CD4-positive, alpha-beta T cell treated with Interleukin-6 for 4 hours (primary cell): Measurements from ENCODE around the gene WTAP.
"Not testable (repeated sequence)": the region's sequence is repeated elsewhere in the genome, so short reads cannot be mapped to it uniquely, and the experiment has no call there.

ENCODE experiments used
- DNase-seq: peaks from one replicate; pipeline ENCODE4 v3.0.0-alpha.2; 2020; ENCODE audit warnings: mixed read lengths

The WTAP gene

DNA sequence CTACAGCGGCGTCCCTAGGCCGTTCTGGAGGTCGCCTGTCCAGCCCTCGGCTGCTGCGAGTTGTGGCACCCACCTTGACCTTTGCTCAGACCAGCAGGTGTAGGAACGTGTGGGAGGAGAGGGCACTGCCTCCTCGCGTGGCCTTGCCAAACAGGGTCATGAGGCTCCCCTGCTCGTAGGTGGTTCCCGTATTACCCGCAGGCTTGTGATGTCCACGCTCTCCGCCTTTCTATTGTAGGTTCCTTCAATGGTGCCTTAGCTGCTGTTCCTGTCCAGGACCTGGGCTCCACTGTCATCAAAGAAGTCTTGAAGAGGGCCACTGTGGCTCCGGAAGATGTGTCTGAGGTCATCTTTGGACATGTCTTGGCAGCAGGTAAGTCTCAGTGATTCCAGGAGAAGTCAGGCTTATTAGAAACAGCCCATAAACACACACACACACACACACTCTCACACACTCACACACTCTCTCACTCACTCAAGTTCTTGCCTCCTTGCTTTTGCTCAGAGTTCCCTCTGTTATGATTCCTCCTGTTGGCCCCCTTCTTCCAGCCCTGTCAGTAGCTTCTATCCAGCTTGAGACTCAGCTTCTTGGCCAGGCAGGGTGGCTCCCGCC lies 35.5 kb downstream of the WTAP start:
- peak; percentile 15 for DNase-seq

DNA sequence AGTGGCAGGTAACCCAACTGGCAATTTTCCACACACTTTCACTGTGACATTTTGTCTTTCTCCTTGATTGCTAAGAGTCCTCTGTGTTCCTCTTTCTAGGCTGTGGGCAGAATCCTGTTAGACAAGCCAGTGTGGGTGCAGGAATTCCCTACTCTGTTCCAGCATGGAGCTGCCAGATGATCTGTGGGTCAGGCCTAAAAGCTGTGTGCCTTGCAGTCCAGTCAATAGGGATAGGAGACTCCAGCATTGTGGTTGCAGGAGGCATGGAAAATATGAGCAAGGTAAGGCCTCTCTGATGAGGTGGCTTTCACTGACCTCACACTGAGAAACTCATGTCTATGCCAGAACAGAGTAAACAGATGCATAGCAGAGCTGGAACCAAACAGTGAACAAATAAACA lies 39.6 kb downstream of the WTAP start:
- DNase-seq, result no peak

DNA sequence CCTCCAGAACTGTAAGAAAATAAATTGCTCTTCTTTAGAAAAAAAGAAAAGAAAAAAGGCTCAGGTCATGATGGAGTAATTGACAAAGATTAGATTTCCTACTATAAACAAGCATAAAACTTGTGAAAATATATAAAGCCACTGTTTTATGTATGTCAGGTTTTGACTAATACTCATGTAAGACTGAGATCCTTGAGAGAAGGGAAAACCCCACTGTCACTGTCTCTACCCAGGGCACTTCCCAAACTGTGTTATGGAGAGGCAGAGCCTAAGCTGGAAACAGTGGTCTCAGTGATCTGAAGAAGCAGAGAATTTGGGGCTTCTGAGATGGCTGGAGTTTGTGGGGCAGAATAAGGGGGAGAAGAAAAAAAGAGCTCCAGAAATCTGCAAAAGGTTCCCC lies 42.2 kb downstream of the WTAP start:
- DNase-seq, result no peak

DNA sequence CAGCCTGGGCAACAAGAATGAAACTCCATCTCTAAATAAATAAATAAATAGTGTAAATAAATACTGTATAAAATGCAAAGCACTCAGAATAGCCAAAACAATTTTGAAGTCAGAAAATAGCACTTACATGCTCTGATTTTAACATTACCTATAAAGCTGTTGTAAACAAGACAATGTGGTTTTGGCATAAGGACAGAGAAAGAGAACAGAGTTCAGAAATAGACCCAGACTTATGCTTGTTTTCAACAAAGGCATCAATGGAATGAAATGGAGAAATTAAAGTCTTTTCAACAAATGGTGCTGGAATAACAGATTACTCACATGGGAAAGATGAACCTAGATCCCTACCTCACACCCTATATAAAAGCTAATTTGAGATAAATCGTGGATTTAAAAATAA lies 44.9 kb downstream of the WTAP start:
- DNase-seq, result no peak

DNA sequence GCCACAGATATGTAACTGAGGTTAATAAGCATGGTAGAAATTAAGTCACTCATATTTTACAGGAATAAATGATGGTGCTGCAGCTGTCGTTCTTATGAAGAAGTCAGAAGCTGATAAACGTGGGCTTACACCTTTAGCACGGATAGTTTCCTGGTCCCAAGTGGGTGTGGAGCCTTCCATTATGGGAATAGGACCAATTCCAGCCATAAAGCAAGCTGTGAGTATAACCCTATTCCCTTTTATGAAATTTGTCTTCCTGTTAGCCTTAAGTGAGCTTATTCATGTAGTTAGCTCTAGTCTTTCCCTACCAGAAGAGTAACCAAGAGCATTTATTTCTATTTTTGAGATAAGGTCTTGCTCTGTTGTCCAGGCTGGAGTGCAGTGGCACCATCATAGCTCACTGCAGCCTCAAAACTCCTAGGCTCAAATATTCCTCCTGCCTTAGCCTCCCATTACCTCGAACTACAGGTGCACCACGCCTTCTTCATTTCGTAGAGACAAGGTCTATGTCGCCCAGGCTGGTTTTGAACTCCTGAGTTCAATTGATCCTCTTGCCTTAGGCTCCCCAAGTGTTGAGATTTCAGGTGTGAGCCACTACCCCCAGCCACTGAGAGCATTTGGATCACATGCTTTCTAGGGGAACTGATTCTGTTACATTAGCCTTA lies 50.1 kb downstream of the WTAP start:
- DNase-seq, result no peak

DNA sequence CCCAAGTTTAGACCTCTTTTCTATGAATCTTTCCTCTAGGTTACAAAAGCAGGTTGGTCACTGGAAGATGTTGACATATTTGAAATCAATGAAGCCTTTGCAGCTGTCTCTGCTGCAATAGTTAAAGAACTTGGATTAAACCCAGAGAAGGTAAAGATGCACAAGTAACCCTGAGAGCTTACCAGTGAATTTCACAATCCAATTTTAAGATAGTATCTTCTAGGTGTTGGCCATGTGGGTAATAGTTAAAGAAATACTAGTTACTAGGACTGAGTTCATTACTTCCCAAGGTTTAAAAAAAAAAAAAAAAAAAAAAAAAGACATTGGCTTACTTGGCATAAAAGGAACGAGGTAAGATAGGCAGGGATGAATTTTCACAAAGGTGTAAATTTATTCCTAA lies 50.8 kb downstream of the WTAP start:
- no peak for DNase-seq

DNA sequence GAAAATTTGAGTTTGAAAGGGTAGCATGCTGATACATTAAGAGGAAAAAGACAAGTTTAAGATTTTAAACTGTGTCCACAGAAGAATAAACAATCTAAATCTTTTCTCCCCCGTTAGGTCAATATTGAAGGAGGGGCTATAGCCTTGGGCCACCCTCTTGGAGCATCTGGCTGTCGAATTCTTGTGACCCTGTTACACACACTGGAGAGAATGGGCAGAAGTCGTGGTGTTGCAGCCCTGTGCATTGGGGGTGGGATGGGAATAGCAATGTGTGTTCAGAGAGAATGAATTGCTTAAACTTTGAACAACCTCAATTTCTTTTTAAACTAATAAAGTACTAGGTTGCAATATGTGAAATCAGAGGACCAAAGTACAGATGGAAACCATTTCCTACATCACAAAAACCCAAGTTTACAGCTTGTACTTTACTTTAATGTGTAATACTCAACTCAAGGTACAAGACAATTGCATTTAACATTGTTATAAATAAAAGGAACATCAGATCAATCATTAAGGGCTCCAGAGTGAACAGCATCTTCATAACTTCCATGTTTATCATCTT lies 51.3 kb downstream of the WTAP start:
- no peak for DNase-seq

DNA sequence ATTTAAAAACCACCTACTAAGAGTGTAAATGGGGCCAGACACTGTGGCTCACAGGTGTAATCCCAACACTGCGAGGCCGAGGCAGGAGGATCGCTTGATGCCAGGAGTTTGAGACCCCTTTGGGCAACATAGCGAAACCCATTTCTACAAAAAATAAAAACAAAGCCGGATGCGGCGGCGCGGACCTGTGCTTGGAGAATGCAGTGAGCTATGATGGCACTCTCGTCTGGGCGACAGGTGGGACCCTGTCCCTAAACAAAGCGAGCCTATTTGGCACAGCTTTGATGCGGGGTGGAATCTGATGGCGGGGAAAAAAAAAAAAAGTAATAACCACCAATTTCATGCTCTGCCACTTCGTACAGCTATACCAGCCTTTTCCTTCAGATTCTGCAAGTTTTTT lies 61.0 kb downstream of the WTAP start:
- DNase-seq, result peak; percentile 21

DNA sequence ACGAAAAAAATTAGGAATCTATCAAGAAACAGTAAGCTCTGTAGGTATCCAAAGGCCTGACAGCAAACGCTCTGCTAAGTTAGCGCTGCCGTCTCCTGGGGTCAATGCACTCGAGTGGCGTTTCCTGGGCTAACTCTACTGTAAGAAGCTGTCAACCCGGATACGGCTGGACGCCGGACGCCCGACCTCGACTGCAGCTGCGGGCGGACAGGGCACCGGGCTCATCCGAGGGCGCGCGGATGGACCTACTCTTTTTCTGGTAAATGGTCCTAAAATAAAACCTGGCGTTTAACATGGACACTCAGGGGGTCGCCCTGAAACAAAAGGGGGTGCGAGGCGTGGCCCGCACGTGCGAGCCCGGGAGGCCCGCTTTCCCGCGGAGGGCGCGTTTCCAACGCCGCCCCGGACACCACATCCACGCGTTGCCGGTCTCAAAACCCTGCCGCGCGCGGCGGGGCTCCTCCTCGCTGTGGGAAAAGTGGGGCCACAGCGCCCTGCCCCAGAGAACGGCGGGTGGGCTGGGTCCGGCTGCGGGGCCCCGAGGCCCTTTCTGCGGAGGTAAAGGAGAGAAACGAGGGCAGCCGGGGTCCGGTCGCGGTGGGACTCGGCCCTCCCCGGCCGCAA lies 61.6 kb downstream of the WTAP start:
- DNase-seq, result peak; percentile 20

DNA sequence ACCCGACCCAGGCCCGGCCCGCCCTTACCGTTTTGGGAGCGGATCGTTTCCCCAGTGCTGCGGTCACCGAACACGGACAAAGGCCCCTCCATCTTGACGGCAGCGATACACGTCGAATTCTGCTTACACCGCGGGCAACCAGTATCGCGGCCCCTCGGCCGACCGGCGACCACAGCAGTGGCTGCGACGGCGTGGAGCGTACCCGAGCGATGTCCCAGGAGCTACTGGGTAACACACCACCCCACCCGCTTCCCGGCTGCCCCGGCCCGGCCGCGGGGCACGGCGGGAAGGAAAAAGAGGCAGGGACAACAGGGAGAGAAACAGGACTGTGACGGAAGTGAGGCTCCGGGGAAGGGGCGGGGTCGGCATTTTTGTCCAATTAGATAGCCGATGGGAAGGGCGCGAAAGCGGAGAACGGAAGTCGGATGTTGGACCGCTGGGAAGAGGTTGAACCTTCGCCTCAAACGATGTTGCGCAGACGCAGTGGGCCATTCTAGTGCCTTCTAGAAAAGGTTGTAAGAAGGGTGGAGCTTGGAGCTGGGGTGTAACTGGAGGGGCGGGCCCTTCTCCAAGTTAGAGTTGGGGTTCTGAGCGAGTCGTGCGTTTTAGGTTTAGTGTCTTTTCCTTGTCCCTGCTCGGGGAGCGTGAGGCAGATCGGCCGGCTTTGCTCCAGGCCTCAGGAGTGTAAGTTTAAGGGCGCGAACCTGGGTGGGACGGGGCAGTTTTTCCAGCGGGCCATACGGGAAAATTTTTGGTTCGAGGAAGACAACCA lies 62.3 kb downstream of the WTAP start, which contains the start of gene TCP1:
Gene TCP1 (minus strand): TSS at position 226 of the 772 bp plus-strand sequence. CDS start 134 bp downstream, at position 92.
- peak; percentile 100 for DNase-seq

DNA sequence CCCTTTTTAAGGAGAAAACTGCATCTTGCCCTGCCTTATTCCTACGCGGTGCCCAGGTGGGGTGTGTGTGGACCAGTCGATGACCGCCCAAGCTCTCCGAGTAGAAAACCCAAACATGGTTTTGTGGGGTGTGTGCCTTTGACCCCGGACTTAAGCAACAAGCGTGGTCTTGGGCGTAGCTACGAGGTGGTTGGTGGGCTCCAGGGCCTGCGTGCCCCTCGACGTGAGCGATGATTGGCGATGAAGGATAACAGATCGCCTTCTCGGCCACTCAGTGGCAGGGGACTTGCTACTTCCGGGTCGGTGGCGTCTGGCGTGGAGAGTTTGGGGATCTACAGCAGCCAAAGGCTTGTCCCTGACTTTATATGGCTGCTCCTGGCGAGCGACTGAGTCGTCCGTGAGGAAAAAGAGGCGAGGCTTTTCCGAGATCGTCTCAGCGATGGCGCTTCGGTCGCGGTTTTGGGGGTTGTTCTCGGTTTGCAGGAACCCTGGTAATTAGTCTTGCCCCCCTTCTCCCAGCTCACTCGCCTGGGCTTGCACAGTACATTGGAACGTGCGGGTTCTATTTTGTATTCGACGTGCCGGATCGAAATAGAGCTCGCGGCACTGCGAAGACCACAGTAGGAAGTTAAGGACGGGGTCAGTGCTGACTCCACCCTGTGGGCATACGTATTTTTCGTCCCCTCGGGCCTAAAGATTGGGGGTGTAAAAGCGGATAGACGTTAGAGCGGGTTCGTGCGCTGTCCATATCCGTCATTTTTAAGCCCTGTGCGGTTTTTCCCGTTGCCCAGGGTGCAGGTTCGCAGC lies 63.0 kb downstream of the WTAP start, which contains the start of gene MRPL18:
Gene MRPL18 (plus strand): TSS at position 319 of the 807 bp plus-strand sequence. CDS start 121 bp downstream, at position 440.
- DNase-seq, result peak; percentile 91

DNA sequence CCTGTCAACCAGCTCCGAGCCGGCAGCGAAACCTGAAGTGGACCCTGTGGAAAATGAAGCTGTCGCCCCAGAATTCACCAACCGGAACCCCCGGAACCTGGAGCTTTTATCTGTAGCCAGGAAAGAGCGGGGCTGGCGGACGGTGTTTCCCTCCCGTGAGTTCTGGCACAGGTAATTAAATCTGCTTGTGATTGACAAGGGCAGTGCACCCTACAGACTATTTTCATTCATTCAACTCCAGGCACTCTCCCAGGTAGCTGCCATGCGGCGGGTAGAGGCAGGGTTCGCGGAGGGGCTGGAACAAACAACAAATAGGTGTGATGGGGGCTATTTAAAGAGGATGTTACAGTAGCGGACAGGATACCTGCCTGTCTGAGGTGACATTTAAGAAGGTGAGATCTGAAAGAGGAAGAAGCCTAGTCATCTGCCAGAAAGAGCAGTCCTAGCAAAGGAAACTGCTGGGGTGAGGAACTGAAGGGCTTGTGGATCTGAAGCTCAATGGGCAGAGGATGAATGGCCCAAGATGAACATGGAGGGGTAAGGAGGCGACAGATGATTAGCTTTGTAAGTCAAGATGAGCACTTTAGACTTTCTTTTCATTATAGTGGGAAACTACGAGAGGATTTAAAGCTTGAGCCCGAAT lies 63.8 kb downstream of the WTAP start:
- peak; percentile 9 for DNase-seq

DNA sequence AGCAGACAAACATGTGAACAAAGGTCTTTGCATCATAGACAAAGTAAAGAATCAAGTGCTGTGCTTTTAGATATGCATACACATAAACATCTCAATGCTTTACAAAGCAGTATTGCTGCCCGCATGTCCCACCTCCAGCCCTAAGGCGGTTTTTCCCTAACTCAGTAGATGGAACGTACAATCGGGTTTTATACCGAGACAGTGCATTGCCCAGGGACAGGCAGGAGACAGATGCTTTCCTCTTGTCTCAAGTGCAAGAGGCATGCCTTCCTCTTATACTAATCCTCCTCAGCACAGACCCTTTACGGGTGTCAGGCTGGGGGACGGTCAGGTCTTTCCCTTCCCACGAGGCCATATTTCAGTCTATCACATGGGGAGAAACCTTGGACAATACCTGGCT lies 67.7 kb downstream of the WTAP start:
- DNase-seq, result not testable (repeated sequence)

DNA sequence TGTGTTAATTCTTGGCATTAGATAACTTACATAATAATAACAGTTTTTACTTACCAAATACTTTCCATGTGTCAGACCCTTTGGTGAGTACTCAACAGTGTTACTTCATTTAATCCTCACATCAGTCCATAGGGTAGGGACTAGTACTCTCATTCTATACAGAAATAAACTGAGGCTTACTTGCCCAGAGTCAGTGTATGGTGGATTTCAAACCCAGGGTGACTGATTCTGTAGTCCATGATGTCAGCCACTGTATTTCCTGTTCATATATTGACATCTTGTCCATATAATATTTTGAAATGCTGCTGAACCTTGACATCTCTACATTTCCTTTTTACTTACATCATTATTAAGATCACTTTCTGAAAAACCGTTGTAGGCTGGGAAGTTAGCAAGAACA lies 70.2 kb downstream of the WTAP start:
- no peak for DNase-seq

DNA sequence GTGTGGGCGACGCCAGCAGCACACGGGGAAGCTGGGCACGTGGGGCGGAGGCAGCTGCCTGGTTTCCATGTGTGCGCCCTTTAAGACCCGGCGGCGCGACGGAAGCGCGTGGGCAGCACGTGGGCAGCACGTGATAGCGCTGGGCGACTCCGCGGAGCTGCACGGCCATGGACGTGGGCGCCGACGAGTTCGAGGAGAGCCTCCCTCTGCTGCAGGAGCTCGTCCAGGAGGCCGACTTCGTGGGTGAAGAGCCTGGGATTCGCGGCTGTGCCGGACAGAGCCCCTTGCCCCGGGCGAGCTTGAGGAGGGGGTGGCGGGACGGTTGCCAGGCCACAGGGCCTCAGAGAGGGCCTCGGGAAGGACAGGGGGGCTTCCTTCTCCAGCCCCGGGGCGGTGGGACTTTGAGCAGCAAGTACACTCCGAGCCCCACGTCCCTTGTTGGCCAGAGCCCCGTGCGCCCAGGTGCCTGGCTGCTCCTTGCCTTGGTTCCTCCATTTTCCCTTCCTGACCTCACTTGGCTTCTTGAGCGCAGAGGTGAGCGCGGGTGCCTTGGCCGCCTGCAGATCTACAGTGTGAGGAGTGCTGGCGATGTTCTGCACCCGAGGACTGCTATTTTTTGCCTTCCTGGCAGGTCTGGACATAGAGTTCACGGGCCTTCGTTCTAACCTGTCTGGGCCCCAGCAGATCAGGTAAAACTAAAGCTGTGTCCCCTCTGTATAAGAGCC lies 73.0 kb downstream of the WTAP start, which contains the start of gene PNLDC1:
Gene PNLDC1 (plus strand): TSS at position 136 of the 725 bp plus-strand sequence. CDS start 32 bp downstream, at position 168.
- DNase-seq, result no peak

DNA sequence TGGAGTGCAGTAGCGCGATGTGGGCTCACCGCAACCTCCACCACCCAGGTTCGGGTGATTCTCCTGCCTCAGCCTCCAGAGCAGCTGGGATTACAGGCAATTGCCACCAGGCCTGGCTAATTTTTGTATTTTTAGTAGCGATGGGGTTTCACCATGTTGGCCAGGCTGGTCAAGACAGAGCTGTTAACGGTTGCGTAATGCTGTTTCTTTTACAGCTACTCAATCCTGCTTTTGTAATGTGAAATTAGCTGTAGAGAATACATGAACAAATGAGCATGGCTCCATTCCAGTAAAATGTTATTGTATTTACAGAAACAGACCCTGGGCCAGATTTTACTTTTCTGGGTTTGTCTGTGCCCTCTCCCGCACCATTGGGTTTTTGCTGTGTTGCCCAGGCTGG lies 74.6 kb downstream of the WTAP start:
- no peak for DNase-seq

DNA sequence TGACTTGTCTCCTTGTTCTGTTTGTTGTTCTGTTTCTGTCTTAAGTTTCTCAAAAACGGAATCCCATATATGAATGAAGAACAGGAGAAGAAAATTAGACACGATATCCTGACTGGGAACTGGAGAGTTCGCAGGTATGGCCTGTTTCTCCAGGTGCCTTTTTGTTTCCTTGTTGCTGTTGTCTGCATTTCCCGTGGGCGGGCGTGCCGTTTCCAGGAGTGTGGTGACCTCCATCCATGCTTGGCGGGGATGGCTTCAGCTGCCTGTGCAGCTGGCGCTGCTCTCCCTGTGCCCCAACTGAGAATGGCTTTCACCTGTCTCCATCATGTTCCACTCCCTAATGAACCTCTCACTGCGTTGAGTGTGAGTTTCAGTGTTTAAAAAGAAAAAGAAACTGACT lies 77.2 kb downstream of the WTAP start:
- no peak for DNase-seq

DNA sequence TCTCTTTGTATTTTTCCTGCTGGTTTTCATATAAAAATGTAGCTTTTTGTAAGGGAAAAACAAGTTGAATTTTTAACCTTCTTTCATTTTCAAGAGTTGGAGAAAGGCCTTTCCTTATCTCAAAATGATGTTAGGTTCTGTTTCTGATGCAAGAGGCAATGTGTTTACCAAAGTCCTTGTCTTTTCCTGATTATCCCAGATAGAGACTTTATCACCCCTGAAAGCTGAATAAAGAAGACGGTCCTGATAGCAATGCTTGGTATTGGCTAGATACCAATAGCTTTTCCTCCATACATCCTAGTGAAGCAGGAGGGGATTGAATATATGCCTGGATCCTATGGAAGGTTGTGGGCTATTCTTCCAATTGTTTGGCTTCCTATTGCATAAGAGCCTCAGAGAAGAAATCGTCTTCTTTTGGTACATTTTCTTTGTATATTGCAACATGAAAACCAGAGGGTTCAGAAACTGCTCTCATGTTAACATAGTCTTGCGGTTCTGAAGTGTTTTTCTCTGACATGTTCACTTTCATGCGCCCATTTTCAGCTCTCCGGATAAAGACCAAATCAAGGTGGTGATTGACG lies 78.2 kb downstream of the WTAP start:
- no peak for DNase-seq
